GM12878 (cell line): ENCODE results near the gene TGIF2. TPM values are rescaled to one million over a fixed set of nuclear protein-coding genes. Genes with fewer than 3 reads are reported as not detected.
A peak's percentile ranks its signal among the peaks of the same experiment; 100 is the strongest.

ENCODE experiments used
- CBX3 ChIP-seq: fragments of 200-600 bp; sonication (generic); IDR thresholded peaks from 2 replicates; pipeline ENCODE4 v1.6.1; 2016; ENCODE audit warnings: low read depth, borderline replicate concordance
- CBX5 ChIP-seq: sonication (generic); IDR thresholded peaks from 2 replicates; pipeline ENCODE4 v1.6.1; 2016; ENCODE audit warnings: low read depth, moderate library complexity, mild to moderate bottlenecking, inconsistent platforms
- CUX1 ChIP-seq: IDR thresholded peaks from 2 replicates; pipeline ENCODE4 v1.6.1; 2012; ENCODE audit warnings: improper control_type of control experiment, low read depth, low read length; ENCODE audit not compliant: insufficient replicate concordance
- E2F4 ChIP-seq: IDR thresholded peaks from 2 replicates; pipeline ENCODE4 v1.6.1; 2012; ENCODE audit warnings: low read depth, low read length, improper control_type of control experiment
- ETV6 ChIP-seq, 2 experiments: fragments of 450-650 bp in 1 of 2; IDR thresholded peaks in 1 of 2; conservative IDR thresholded peaks in 1 of 2; 2 replicates each; pipeline ENCODE4 v1.6.1; 2014; ENCODE audit warnings: antibody characterized with exemption in 1 of 2, borderline replicate concordance in 1 of 2, low read depth in 1 of 2, mild to moderate bottlenecking in 1 of 2, moderate library complexity in 1 of 2
- GABPA ChIP-seq: IDR thresholded peaks from 2 replicates; pipeline ENCODE4 v1.6.1; 2014; ENCODE audit warnings: antibody characterized with exemption, low read depth, mild to moderate bottlenecking, inconsistent platforms
- JUNB ChIP-seq: IDR thresholded peaks from 2 replicates; pipeline ENCODE4 v1.6.1; 2016; ENCODE audit warnings: antibody characterized with exemption, mild to moderate bottlenecking
- PAX8 ChIP-seq: fragments of 450-650 bp; IDR thresholded peaks from 2 replicates; pipeline ENCODE4 v1.6.1; 2017; ENCODE audit warnings: mild to moderate bottlenecking, moderate library complexity
- RAD51 ChIP-seq: fragments of 450-650 bp; IDR thresholded peaks from 2 replicates; pipeline ENCODE4 v1.6.1; 2016; ENCODE audit warnings: moderate library complexity, mild to moderate bottlenecking, inconsistent platforms
- RB1 ChIP-seq: fragments of 450-650 bp; formaldehyde crosslinking; IDR thresholded peaks from 2 replicates; pipeline ENCODE4 v1.6.1; 2017; ENCODE audit warnings: mild to moderate bottlenecking, borderline replicate concordance
- RBBP5 ChIP-seq: fragments of 200-600 bp; sonication (generic); conservative IDR thresholded peaks from 2 replicates; pipeline ENCODE4 v1.6.1; 2016
- RCOR1 ChIP-seq: conservative IDR thresholded peaks from 2 replicates; pipeline ENCODE4 v1.6.1; 2012; ENCODE audit warnings: low read depth, low read length, improper control_type of control experiment
- RUNX3 ChIP-seq: IDR thresholded peaks from 2 replicates; pipeline ENCODE4 v1.6.1; 2012; ENCODE audit warnings: low read length, inconsistent platforms
- SP1 ChIP-seq: IDR thresholded peaks from one replicate; pipeline ENCODE4 v1.6.1; 2011; ENCODE audit warnings: low read depth, low read length
- SREBF1 ChIP-seq: IDR thresholded peaks from 2 replicates; pipeline ENCODE4 v1.6.1; 2012; ENCODE audit warnings: mild to moderate bottlenecking, low read length
- TAF1 ChIP-seq: IDR thresholded peaks from 2 replicates; pipeline ENCODE4 v1.6.1; 2011; ENCODE audit warnings: mild to moderate bottlenecking, low read depth, low read length, borderline replicate concordance
- TARDBP ChIP-seq: IDR thresholded peaks from 2 replicates; pipeline ENCODE4 v1.6.1; 2016; ENCODE audit warnings: borderline replicate concordance
- WRNIP1 ChIP-seq: IDR thresholded peaks from 2 replicates; pipeline ENCODE4 v1.6.1; 2011; ENCODE audit warnings: low read depth, low read length, improper control_type of control experiment, borderline replicate concordance
- YBX1 ChIP-seq: fragments of 450-650 bp; IDR thresholded peaks from 2 replicates; pipeline ENCODE4 v1.6.1; 2016; ENCODE audit warnings: antibody characterized with exemption
- ZBTB40 ChIP-seq: fragments of 450-650 bp; IDR thresholded peaks from 2 replicates; pipeline ENCODE4 v1.6.1; 2016; ENCODE audit warnings: mild to moderate bottlenecking, moderate library complexity, borderline replicate concordance
- ZNF217 ChIP-seq: fragments of 450-650 bp; IDR thresholded peaks from 2 replicates; pipeline ENCODE4 v1.6.1; 2017; ENCODE audit warnings: antibody characterized with exemption, mild to moderate bottlenecking
- polyA plus RNA-seq, 11 experiments: library from polyadenylated mRNA; depleted of rRNA in 4 of 11; unstranded in 6 of 11; stranded (reverse) in 5 of 11; fragments of >200 nt; fragmentation: Nextera tagmentation in 4 of 11; fragmentation: Illumina TruSeq in 1 of 11; extraction: Ambion mirVana in 4 of 11; extraction: Trizol in 1 of 11; gene quantifications; 1 replicate in 1 of 11; 2 replicates in 10 of 11; pipeline versions ENCODE4 v1.2.1 to v1.2.3, GENCODE V29; 2011 to 2016; ENCODE audit warnings: inconsistent platforms in 2 of 11, missing spikeins in 2 of 11, low read depth in 1 of 11
- total RNA-seq, 4 experiments: library from RNA; depleted of rRNA in 3 of 4; stranded (reverse); fragments of >200 nt in 3 of 4; fragmentation: Illumina TruSeq in 1 of 4; extraction: Trizol in 1 of 4; gene quantifications; 2 replicates each; pipeline versions ENCODE4 v1.2.1 to v1.2.3, GENCODE V29; 2013 to 2021

Gene TGIF2
- total and polyA plus RNA-seq, 10 of the 15 experiments (the other 5 are each of a cell fraction or from before 2014, with no cell fraction given), result 13.1 to 47.1 (median 36.6) TPM

GRCh38 chr20:36629719-36630681 lies 56.6 kb downstream of the TGIF2 start (continued):
- no peak for TF ChIP-seq TAF1
- TF ChIP-seq ZNF217, result no peak
- TF ChIP-seq E2F4, result no peak
- TF ChIP-seq YBX1, result no peak
- no peak for TF ChIP-seq RCOR1
- no peak for TF ChIP-seq TARDBP
- no peak for TF ChIP-seq WRNIP1
- no peak for TF ChIP-seq PAX8
- TF ChIP-seq RBBP5, result no peak
- TF ChIP-seq CBX5, result no peak
- TF ChIP-seq CUX1, result no peak
- TF ChIP-seq RAD51, result no peak
- TF ChIP-seq CBX3, result no peak
- TF ChIP-seq ETV6 (conservative IDR thresholded peaks at IDR 0.05 in 1 of 2, IDR thresholded peaks at IDR 0.05 in 1 of 2; ENCODE audit: borderline replicate concordance in 1 of 2, low read depth in 1 of 2), result no peak
- TF ChIP-seq ZBTB40, result peak; percentile 58; the same call in 1 of the 2 replicates
- TF ChIP-seq SP1, result peak; percentile 18
- TF ChIP-seq GABPA, result peak; percentile 76
- no peak for TF ChIP-seq RB1
- TF ChIP-seq SREBF1, result no peak
- peak; percentile 89 for TF ChIP-seq RUNX3
- no peak for TF ChIP-seq JUNB
